Neural progenitor cell (in vitro differentiated cells): ENCODE results near the gene SLC35E4. TPM values are rescaled to one million over a fixed set of nuclear protein-coding genes. Genes with fewer than 3 reads are reported as not detected.
"Not testable (repeated sequence)": the region's sequence is repeated elsewhere in the genome, so short reads cannot be mapped to it uniquely, and the experiment has no call there.

ENCODE experiments used
- DNase-seq: peaks from one replicate; pipeline ENCODE4 v3.0.0-alpha.2; 2016; ENCODE audit warnings: low spot score
- H2AFZ ChIP-seq: fragments of 200-600 bp; sonication (generic); replicated peaks from 2 replicates; pipeline ENCODE4 v1.6.1; 2016; ENCODE audit warnings: antibody characterized with exemption
- H3F3A ChIP-seq: fragments of 200-600 bp; sonication (generic); 2 replicates; pipeline ENCODE4 v1.6.1; 2016; ENCODE audit warnings: antibody characterized with exemption, low read depth
- H3K27ac ChIP-seq: fragments of 200-600 bp; sonication (generic); 2 replicates; pipeline ENCODE4 v1.5.1; 2016; ENCODE audit warnings: mild to moderate bottlenecking
- H3K27me3 ChIP-seq: fragments of 200-600 bp; sonication (generic); 2 replicates; pipeline ENCODE4 v1.6.1; 2016; ENCODE audit warnings: mild to moderate bottlenecking, moderate library complexity
- H3K36me3 ChIP-seq: fragments of 200-600 bp; sonication (generic); 2 replicates; pipeline ENCODE4 v1.5.1; 2016
- H3K4me1 ChIP-seq: fragments of 200-600 bp; sonication (generic); 2 replicates; pipeline ENCODE4 v1.6.1; 2016; ENCODE audit warnings: mixed run types
- H3K4me2 ChIP-seq: fragments of 200-600 bp; sonication (generic); 2 replicates; pipeline ENCODE4 v1.6.1; 2016
- H3K4me3 ChIP-seq: fragments of 200-600 bp; sonication (generic); 2 replicates; pipeline ENCODE4 v1.5.1; 2016
- H3K79me2 ChIP-seq: fragments of 200-600 bp; sonication (generic); 2 replicates; pipeline ENCODE4 v1.6.1; 2016; ENCODE audit warnings: low read depth
- H3K9ac ChIP-seq: fragments of 200-600 bp; sonication (generic); 2 replicates; pipeline ENCODE4 v1.6.1; 2016
- H3K9me3 ChIP-seq: fragments of 200-600 bp; sonication (generic); 2 replicates; pipeline ENCODE4 v1.5.1; 2016; ENCODE audit warnings: low read depth
- H4K20me1 ChIP-seq: fragments of 200-600 bp; sonication (generic); 2 replicates; pipeline ENCODE4 v1.6.1; 2016; ENCODE audit warnings: low read depth
- H3K27ac Mint-ChIP-seq: 3 replicates; pipeline ENCODE4 v1.8.0; 2021; ENCODE audit warnings: mixed read lengths
- H3K27me3 Mint-ChIP-seq: 2 replicates; pipeline ENCODE4 v1.8.0; 2022; ENCODE audit warnings: low read depth, mild to moderate bottlenecking, inconsistent platforms, moderate library complexity, mixed read lengths; ENCODE audit not compliant: insufficient read depth
- H3K36me3 Mint-ChIP-seq: 3 replicates; pipeline ENCODE4 v1.8.0; 2021; ENCODE audit warnings: mixed read lengths
- H3K4me1 Mint-ChIP-seq: 3 replicates; pipeline ENCODE4 v1.8.0; 2021; ENCODE audit warnings: mixed read lengths
- H3K4me3 Mint-ChIP-seq: 3 replicates; pipeline ENCODE4 v1.8.0; 2021; ENCODE audit warnings: mild to moderate bottlenecking, moderate library complexity, mixed read lengths
- H3K9me3 Mint-ChIP-seq: 3 replicates; pipeline ENCODE4 v1.8.0; 2020; ENCODE audit warnings: mixed read lengths
- CTCF ChIP-seq: fragments of 200-600 bp; sonication (generic); IDR thresholded peaks from 2 replicates; pipeline ENCODE4 v1.5.1; 2017; ENCODE audit warnings: antibody characterized with exemption, mild to moderate bottlenecking
- EZH2 ChIP-seq: fragments of 200-600 bp; sonication (generic); IDR thresholded peaks from 2 replicates; pipeline ENCODE4 v1.6.1; 2017; ENCODE audit warnings: antibody characterized with exemption, mild to moderate bottlenecking, moderate library complexity
- EZH2phosphoT487 ChIP-seq: fragments of 200-600 bp; sonication (generic); IDR thresholded peaks from 2 replicates; pipeline ENCODE4 v1.6.1; 2017; ENCODE audit warnings: antibody characterized with exemption
- total RNA-seq: library from RNA; depleted of rRNA; stranded (reverse); fragments of >200 nt; gene quantifications from 2 replicates; pipeline ENCODE4 v1.2.3, GENCODE V29; 2015; ENCODE audit warnings: low replicate concordance

Gene SLC35E4
- total RNA-seq, 1 donor from 2014 or later, result 0.36 TPM

- H3K27me3 Mint-ChIP-seq, result no peaks in the 10 kb centered on the region
- no peaks in the 10 kb centered on the region for H3K9me3 Mint-ChIP-seq
- no peaks in the 10 kb centered on the region for H3K4me1 Mint-ChIP-seq
- H3K9me3 ChIP-seq, result no peaks in the 10 kb centered on the region
- no peak overlapping the region for H3K4me3 Mint-ChIP-seq
- H3K79me2 ChIP-seq, result no peaks in the 10 kb centered on the region
- no peak overlapping the region for H2AFZ ChIP-seq
- no peaks in the 10 kb centered on the region for H3F3A ChIP-seq
- no peaks in the 10 kb centered on the region for H4K20me1 ChIP-seq
- H3K4me1 ChIP-seq, result no peaks in the 10 kb centered on the region
- no peak overlapping the region for H3K4me3 ChIP-seq
- H3K36me3 ChIP-seq, result peaks cover 4% of the 10 kb centered on the region
- H3K36me3 Mint-ChIP-seq, result peaks cover 27% of the 10 kb centered on the region
- DNase-seq, result no peak
- H3K27me3 ChIP-seq, result no peaks in the 10 kb centered on the region
- no peak overlapping the region for H3K4me2 ChIP-seq
- no peak overlapping the region for H3K27ac Mint-ChIP-seq
- TF ChIP-seq EZH2 (no peak), CTCF (no peak), EZH2phosphoT487 (no peak)
- H3K27ac ChIP-seq, result no peak overlapping the region
- H3K9ac ChIP-seq, result no peak overlapping the region
These were observed 17.8 kb upstream of the SLC35E4 start for GRCh38 chr22:30617819-30618218.

GRCh38 chr22:30619909-30620308 lies 15.7 kb upstream of the SLC35E4 start:
- not testable (repeated sequence) for H3K79me2 ChIP-seq, H3K36me3 ChIP-seq, H3K4me2 ChIP-seq

GRCh38 chr22:30626413-30626812 lies 9.2 kb upstream of the SLC35E4 start:
- no peaks in the 10 kb centered on the region for H3K27me3 ChIP-seq
- H3K27ac Mint-ChIP-seq, result no peak overlapping the region
- no peak for DNase-seq
- no peak overlapping the region for H3K4me2 ChIP-seq
- H3K4me3 Mint-ChIP-seq, result no peak overlapping the region
- H3K36me3 ChIP-seq, result no peaks in the 10 kb centered on the region
- H4K20me1 ChIP-seq, result no peaks in the 10 kb centered on the region
- no peak overlapping the region for H3K4me3 ChIP-seq
- H3K9me3 Mint-ChIP-seq, result peaks cover 2% of the 10 kb centered on the region
- H3K27ac ChIP-seq, result no peak overlapping the region
- peaks cover 7% of the 10 kb centered on the region for H3K36me3 Mint-ChIP-seq
- no peaks in the 10 kb centered on the region for H3K4me1 ChIP-seq
- H3K9me3 ChIP-seq, result no peaks in the 10 kb centered on the region
- H3K27me3 Mint-ChIP-seq, result peaks cover 3% of the 10 kb centered on the region
- H3K4me1 Mint-ChIP-seq, result no peaks in the 10 kb centered on the region
- no peak for TF ChIP-seq EZH2phosphoT487
- no peak for TF ChIP-seq CTCF
- no peak for TF ChIP-seq EZH2
- peaks cover 4% of the 10 kb centered on the region for H3F3A ChIP-seq
- H2AFZ ChIP-seq, result no peak overlapping the region
- H3K79me2 ChIP-seq, result no peaks in the 10 kb centered on the region
- H3K9ac ChIP-seq, result no peak overlapping the region

More at GRCh38 chr22:30619909-30620308, 15.7 kb upstream of the SLC35E4 start:
- not testable (repeated sequence) for H3K9ac ChIP-seq, H3K9me3 ChIP-seq, H3F3A ChIP-seq, H3K4me3 Mint-ChIP-seq, H3K27ac Mint-ChIP-seq, H4K20me1 ChIP-seq, H3K4me3 ChIP-seq, H3K27ac ChIP-seq, H3K9me3 Mint-ChIP-seq, H2AFZ ChIP-seq, H3K27me3 ChIP-seq, H3K4me1 ChIP-seq, DNase-seq, H3K27me3 Mint-ChIP-seq, H3K4me1 Mint-ChIP-seq
- peaks cover 25% of the 10 kb centered on the region for H3K36me3 Mint-ChIP-seq

- Histone ChIP-seq H3K4me1 (no peaks in the 10 kb centered on the region), H4K20me1 (no peaks in the 10 kb centered on the region), H3K27me3 (no peaks in the 10 kb centered on the region), H3F3A (peaks cover 4% of the 10 kb centered on the region), H3K4me3 (no peak overlapping the region), H3K4me2 (no peak overlapping the region), H3K36me3 (no peaks in the 10 kb centered on the region), H3K9me3 (no peaks in the 10 kb centered on the region), H3K9ac (no peak overlapping the region), H3K79me2 (no peaks in the 10 kb centered on the region), H3K27ac (no peak overlapping the region), H2AFZ (no peak overlapping the region)
- DNase-seq, result no peak
- no peaks in the 10 kb centered on the region for H3K4me1 Mint-ChIP-seq
- no peak overlapping the region for H3K27ac Mint-ChIP-seq
- H3K9me3 Mint-ChIP-seq, result peaks cover 2% of the 10 kb centered on the region
- TF ChIP-seq CTCF, result no peak
- TF ChIP-seq EZH2, result no peak
- no peak for TF ChIP-seq EZH2phosphoT487
- peaks cover 3% of the 10 kb centered on the region for H3K27me3 Mint-ChIP-seq
- peaks cover 5% of the 10 kb centered on the region for H3K36me3 Mint-ChIP-seq
- H3K4me3 Mint-ChIP-seq, result no peak overlapping the region
These were observed 8.1 kb upstream of the SLC35E4 start for GRCh38 chr22:30627471-30627870.
